ENCODE results near the gene ABCD3. TPM values are rescaled to one million over a fixed set of nuclear protein-coding genes. Genes with fewer than 3 reads are reported as not detected.

The ABCD3 gene
- polyA plus RNA-seq, 3 donors, result 7.8 to 24.9 (median 21.0) TPM

DNA sequence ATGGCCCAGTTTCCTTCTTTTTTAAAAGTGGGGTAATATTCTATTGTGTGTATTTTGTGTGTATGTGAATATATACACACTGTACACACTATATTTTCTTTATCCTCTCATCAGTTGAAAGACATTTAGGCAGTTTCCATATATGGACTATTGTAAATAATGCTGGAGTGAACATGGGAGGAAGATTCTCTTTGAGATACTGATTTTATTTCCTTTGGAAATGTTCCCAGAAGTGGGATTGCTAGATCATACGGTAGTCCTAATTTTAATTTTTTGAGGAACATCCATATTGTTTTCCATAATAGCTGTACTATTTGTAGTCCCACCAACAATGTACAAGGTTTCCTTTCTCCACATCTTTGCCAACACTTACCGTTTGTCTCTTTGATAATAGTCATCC lies 72.4 kb downstream of the ABCD3 start:
- WGBS (ENCODE audit: insufficient coverage), result no CpG with 5 or more reads among the region's 2 CpGs

DNA sequence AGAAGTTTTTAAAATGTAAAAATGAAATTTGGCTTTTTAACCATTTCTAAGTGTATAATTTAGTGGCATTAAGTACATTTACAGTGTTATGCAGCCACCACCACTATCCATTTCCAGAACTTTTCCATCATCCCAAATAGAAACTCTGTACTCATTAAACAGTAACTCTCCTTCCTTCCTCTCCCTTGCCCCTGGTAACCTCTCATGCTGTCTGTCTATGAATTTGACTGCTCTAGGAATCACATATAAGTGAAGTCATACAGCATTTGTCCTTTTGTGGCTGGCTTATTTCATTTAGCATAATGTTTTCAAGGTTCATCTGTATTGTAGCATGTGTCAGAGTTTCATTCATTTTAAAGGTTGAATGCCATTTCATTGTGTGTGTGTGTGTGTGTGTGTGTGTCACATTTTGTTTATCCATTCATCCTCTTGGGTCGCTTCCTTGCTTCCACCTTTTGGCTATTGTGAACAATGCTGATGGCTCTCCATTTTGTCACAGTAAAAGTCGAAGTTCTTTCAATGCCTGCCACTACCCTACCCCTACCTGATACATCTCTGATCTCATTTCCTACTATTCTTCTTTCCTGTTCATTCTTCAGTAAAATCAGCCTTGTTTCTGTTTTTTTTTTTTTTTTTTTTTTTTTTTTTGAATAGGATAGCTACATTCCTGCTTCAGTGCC lies 78.0 kb downstream of the ABCD3 start:
- Mint-ChIP-seq H3K36me3 (peaks cover 48 to 57% of the 10 kb centered on the region in 2 donors), H3K27ac (peak overlapping the region in 1 of 7 donors; percentile 65), H3K27me3 (ENCODE audit: low read depth in 3 of 3) (no peaks in the 10 kb centered on the region), H3K4me1 (no peaks in the 10 kb centered on the region), H3K9me3 (peaks cover 0 to 2% (median 0%) of the 10 kb centered on the region in 7 donors), H3K4me3 (no peak overlapping the region)
- Histone ChIP-seq H3K36me3 (replicated peaks in 1 of 2; ENCODE audit: control insufficient read depth in 1 of 2, insufficient read depth in 2 of 2, low read length in 2 of 2) (peaks cover 47 to 53% of the 10 kb centered on the region in 2 donors), H4K20me1 (ENCODE audit: insufficient read depth, low read length) (no peaks in the 10 kb centered on the region), H3K27ac (ENCODE audit: low read depth in 1 of 2, low read length in 2 of 2) (no peak overlapping the region), H3K4me3 (replicated peaks in 1 of 3; ENCODE audit: low read depth in 2 of 3, low read length in 3 of 3) (no peak overlapping the region), H3K9me3 (replicated peaks in 1 of 2; ENCODE audit: control insufficient read depth in 1 of 2, insufficient read depth in 1 of 2, low read length in 2 of 2) (no peaks in the 10 kb centered on the region), H3K9ac (ENCODE audit: insufficient read depth, low read length, poor library complexity, severe bottlenecking) (no peak overlapping the region), H2AFZ (ENCODE audit: insufficient read depth, low read depth, low read length, poor library complexity, severe bottlenecking) (no peak overlapping the region), H3K4me2 (replicated peaks; ENCODE audit: extremely low read depth, low read length, poor library complexity, severe bottlenecking) (no peak overlapping the region), H3K27me3 (ENCODE audit: control insufficient read depth in 2 of 2, insufficient read depth in 2 of 2, low read length in 2 of 2) (no peaks in the 10 kb centered on the region), H3K79me2 (ENCODE audit: insufficient read depth, low read length) (no peaks in the 10 kb centered on the region), H3K4me1 (ENCODE audit: control insufficient read depth in 1 of 2, insufficient read depth in 2 of 2, low read length in 2 of 2) (no peaks in the 10 kb centered on the region)
- TF ChIP-seq, protein P1, sequence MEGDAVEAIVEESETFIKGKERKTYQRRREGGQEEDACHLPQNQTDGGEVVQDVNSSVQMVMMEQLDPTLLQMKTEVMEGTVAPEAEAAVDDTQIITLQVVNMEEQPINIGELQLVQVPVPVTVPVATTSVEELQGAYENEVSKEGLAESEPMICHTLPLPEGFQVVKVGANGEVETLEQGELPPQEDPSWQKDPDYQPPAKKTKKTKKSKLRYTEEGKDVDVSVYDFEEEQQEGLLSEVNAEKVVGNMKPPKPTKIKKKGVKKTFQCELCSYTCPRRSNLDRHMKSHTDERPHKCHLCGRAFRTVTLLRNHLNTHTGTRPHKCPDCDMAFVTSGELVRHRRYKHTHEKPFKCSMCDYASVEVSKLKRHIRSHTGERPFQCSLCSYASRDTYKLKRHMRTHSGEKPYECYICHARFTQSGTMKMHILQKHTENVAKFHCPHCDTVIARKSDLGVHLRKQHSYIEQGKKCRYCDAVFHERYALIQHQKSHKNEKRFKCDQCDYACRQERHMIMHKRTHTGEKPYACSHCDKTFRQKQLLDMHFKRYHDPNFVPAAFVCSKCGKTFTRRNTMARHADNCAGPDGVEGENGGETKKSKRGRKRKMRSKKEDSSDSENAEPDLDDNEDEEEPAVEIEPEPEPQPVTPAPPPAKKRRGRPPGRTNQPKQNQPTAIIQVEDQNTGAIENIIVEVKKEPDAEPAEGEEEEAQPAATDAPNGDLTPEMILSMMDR (IDR thresholded peaks at IDR 0.05), result no peak
- DNase-seq, result no peak
- WGBS (ENCODE audit: insufficient coverage), result 100% methylated on average over 2 of the region's 2 CpGs
- intact Hi-C loops (cut with micrococcal nuclease), result no loop called here

More for the DNA sequence above, 72.4 kb downstream of the ABCD3 start:
- Histone ChIP-seq H4K20me1 (ENCODE audit: insufficient read depth, low read length) (no peaks in the 10 kb centered on the region), H3K4me2 (replicated peaks; ENCODE audit: extremely low read depth, low read length, poor library complexity, severe bottlenecking) (no peak overlapping the region), H2AFZ (ENCODE audit: insufficient read depth, low read depth, low read length, poor library complexity, severe bottlenecking) (no peak overlapping the region), H3K79me2 (ENCODE audit: insufficient read depth, low read length) (no peaks in the 10 kb centered on the region), H3K27me3 (ENCODE audit: control insufficient read depth in 2 of 2, insufficient read depth in 2 of 2, low read length in 2 of 2) (no peaks in the 10 kb centered on the region), H3K4me1 (ENCODE audit: control insufficient read depth in 1 of 2, insufficient read depth in 2 of 2, low read length in 2 of 2) (no peaks in the 10 kb centered on the region), H3K9ac (ENCODE audit: insufficient read depth, low read length, poor library complexity, severe bottlenecking) (no peak overlapping the region), H3K4me3 (replicated peaks in 1 of 3; ENCODE audit: low read depth in 2 of 3, low read length in 3 of 3) (no peak overlapping the region), H3K27ac (ENCODE audit: low read depth in 1 of 2, low read length in 2 of 2) (no peak overlapping the region), H3K36me3 (replicated peaks in 1 of 2; ENCODE audit: control insufficient read depth in 1 of 2, insufficient read depth in 2 of 2, low read length in 2 of 2) (peaks cover 46 to 76% of the 10 kb centered on the region in 2 donors), H3K9me3 (replicated peaks in 1 of 2; ENCODE audit: control insufficient read depth in 1 of 2, insufficient read depth in 1 of 2, low read length in 2 of 2) (no peaks in the 10 kb centered on the region)
- H3K4me3 Mint-ChIP-seq, result no peak overlapping the region
- intact Hi-C loops (cut with micrococcal nuclease), result no loop called here
- DNase-seq, result no peak
- no peak overlapping the region for H3K27ac Mint-ChIP-seq
- H3K27me3 Mint-ChIP-seq (ENCODE audit: low read depth in 3 of 3), result no peaks in the 10 kb centered on the region
- H3K4me1 Mint-ChIP-seq, result no peaks in the 10 kb centered on the region
- H3K9me3 Mint-ChIP-seq, result peaks cover 0 to 2% (median 0%) of the 10 kb centered on the region in 7 donors
- TF ChIP-seq, protein P1 (IDR thresholded peaks at IDR 0.05), result no peak
- H3K36me3 Mint-ChIP-seq, result peaks cover 51 to 57% of the 10 kb centered on the region in 2 donors
